Parathyroid adenoma (tissue), 2 donors: ENCODE data around the gene PLXNA4.

Experiments used
- H2AFZ ChIP-seq: fragments of 300-600 bp; sonication (generic); one replicate; pipeline ENCODE4 v1.7.0; 2017; ENCODE audit warnings: antibody characterized with exemption, mild to moderate bottlenecking
- H3K27ac ChIP-seq: fragments of 300-600 bp; sonication (generic); one replicate; pipeline ENCODE4 v1.7.0; 2017
- H3K27me3 ChIP-seq: fragments of 300-600 bp; sonication (generic); one replicate; pipeline ENCODE4 v1.7.0; 2017; ENCODE audit warnings: low read length; ENCODE audit not compliant: control insufficient read depth, insufficient read depth
- H3K36me3 ChIP-seq: fragments of 300-600 bp; sonication (generic); one replicate; pipeline ENCODE4 v1.7.0; 2017; ENCODE audit warnings: low read length; ENCODE audit not compliant: control insufficient read depth, insufficient read depth
- H3K4me1 ChIP-seq: fragments of 300-600 bp; sonication (generic); one replicate; pipeline ENCODE4 v1.7.0; 2017; ENCODE audit warnings: control low read depth
- H3K4me2 ChIP-seq: fragments of 300-600 bp; sonication (generic); one replicate; pipeline ENCODE4 v1.7.0; 2017; ENCODE audit warnings: low read length
- H3K4me3 ChIP-seq: fragments of 300-600 bp; sonication (generic); one replicate; pipeline ENCODE4 v1.7.0; 2017; ENCODE audit warnings: low read depth, low read length
- H3K79me2 ChIP-seq: fragments of 300-600 bp; sonication (generic); one replicate; pipeline ENCODE4 v1.7.0; 2017; ENCODE audit warnings: control low read depth
- H3K9ac ChIP-seq: fragments of 300-600 bp; sonication (generic); one replicate; pipeline ENCODE4 v1.7.0; 2017; ENCODE audit warnings: mild to moderate bottlenecking
- H3K9me3 ChIP-seq: fragments of 300-600 bp; sonication (generic); one replicate; pipeline ENCODE4 v1.7.0; 2017; ENCODE audit warnings: low read length; ENCODE audit not compliant: control insufficient read depth
- CTCF ChIP-seq: fragments of 300-600 bp; sonication (generic); IDR thresholded peaks from one replicate; pipeline ENCODE4 v1.7.0; 2017; ENCODE audit warnings: antibody characterized with exemption, mild to moderate bottlenecking
- donor health status: primary hyperparathyroidism.

Gene PLXNA4

GRCh38 chr7:132177708-132178401 lies 398.4 kb downstream of the PLXNA4 start:
- TF ChIP-seq CTCF: no peak

GRCh38 chr7:132176719-132177118 lies 399.6 kb downstream of the PLXNA4 start:
- H3K36me3 ChIP-seq: no peaks in the 10 kb centered on the region
- H3K4me3 ChIP-seq: no peak overlapping the region
- H3K79me2 ChIP-seq: no peaks in the 10 kb centered on the region
- H3K4me2 ChIP-seq: no peak overlapping the region
- H3K27ac ChIP-seq: no peak overlapping the region
- no peaks in the 10 kb centered on the region for H3K9me3 ChIP-seq
- no peaks in the 10 kb centered on the region for H3K27me3 ChIP-seq
- no peak overlapping the region for H2AFZ ChIP-seq
- no peak for TF ChIP-seq CTCF
- H3K4me1 ChIP-seq: no peaks in the 10 kb centered on the region
- H3K9ac ChIP-seq: no peak overlapping the region

More at GRCh38 chr7:132177708-132178401, 398.4 kb downstream of the PLXNA4 start:
- no peaks in the 10 kb centered on the region for H3K36me3 ChIP-seq
- no peaks in the 10 kb centered on the region for H3K4me1 ChIP-seq
- H3K4me3 ChIP-seq: no peak overlapping the region
- no peaks in the 10 kb centered on the region for H3K9me3 ChIP-seq
- no peak overlapping the region for H3K4me2 ChIP-seq
- H3K27ac ChIP-seq: no peak overlapping the region
- no peaks in the 10 kb centered on the region for H3K79me2 ChIP-seq
- no peaks in the 10 kb centered on the region for H3K27me3 ChIP-seq
- no peak overlapping the region for H2AFZ ChIP-seq
- no peak overlapping the region for H3K9ac ChIP-seq

DNA sequence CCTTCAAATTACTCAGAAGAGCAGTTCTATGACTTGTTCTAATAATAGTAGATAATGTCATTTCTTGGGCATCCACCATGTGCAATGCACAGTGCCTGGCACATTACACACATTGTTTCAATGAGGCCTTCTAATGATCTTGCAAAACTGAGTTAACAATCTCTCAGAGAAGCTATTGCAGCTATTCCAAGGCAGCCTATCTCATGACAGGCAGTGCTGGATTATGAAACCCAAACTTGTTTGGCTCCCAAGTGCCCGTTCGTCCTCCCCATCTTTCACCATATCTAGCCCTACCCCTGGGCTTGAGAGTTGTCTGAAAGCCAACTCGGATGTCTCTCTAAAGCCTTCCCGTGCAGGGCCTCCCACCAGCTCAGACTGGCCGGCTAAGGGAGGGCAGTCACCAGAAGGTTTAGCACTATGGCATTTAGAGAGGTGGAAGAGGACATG lies 405.1 kb downstream of the PLXNA4 start:
- no peaks in the 10 kb centered on the region for H3K9me3 ChIP-seq
- no peak overlapping the region for H3K9ac ChIP-seq
- no peak overlapping the region for H3K4me2 ChIP-seq
- no peak overlapping the region for H2AFZ ChIP-seq
- no peak for TF ChIP-seq CTCF
- no peaks in the 10 kb centered on the region for H3K4me1 ChIP-seq
- no peaks in the 10 kb centered on the region for H3K36me3 ChIP-seq
- no peaks in the 10 kb centered on the region for H3K27me3 ChIP-seq
- H3K27ac ChIP-seq: no peak overlapping the region
- no peaks in the 10 kb centered on the region for H3K79me2 ChIP-seq
- H3K4me3 ChIP-seq: no peak overlapping the region

GRCh38 chr7:132169730-132170129 lies 406.5 kb downstream of the PLXNA4 start:
- H3K9me3 ChIP-seq: no peaks in the 10 kb centered on the region

More at GRCh38 chr7:132169730-132170129, 406.5 kb downstream of the PLXNA4 start:
- H3K4me2 ChIP-seq: no peak overlapping the region
- H3K4me3 ChIP-seq: no peak overlapping the region
- no peaks in the 10 kb centered on the region for H3K4me1 ChIP-seq
- no peak overlapping the region for H2AFZ ChIP-seq
- H3K27ac ChIP-seq: no peak overlapping the region
- H3K9ac ChIP-seq: no peak overlapping the region
- TF ChIP-seq CTCF: no peak
- H3K36me3 ChIP-seq: no peaks in the 10 kb centered on the region
- H3K79me2 ChIP-seq: no peaks in the 10 kb centered on the region
- H3K27me3 ChIP-seq: no peaks in the 10 kb centered on the region
